ENCODE measurements around the gene ARSJ. TPM values are rescaled to one million over a fixed set of nuclear protein-coding genes. Genes with fewer than 3 reads are reported as not detected.

Gene ARSJ
- total RNA-seq, 1 experiment from 2014 or later = 50.7 TPM

DNA sequence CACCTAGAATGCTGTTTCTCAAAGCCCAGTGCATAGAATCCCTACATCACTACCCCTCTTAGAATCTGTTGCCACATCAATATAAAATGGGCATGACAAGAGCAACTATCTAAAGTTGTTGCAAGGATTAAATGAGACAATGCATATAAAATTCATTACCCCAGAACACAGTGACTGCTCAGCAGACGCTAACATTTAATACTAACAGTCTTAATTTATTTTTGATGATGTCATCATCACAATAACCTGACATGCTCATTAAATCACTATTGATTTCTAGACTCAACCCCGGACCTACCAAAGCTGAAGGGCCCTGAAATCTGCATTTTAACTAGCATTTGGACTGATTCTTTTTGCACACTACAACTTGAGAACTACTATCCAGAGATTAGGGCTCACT lies 3.9 kb downstream of the ARSJ start:
- Mint-ChIP-seq H3K9me3 (ENCODE audit: unreplicated experiment) (peaks cover 13% of the 10 kb centered on the region), H3K36me3 (ENCODE audit: insufficient read depth, unreplicated experiment) (peaks cover 17% of the 10 kb centered on the region), H3K4me1 (ENCODE audit: insufficient read depth, unreplicated experiment) (peaks cover 17% of the 10 kb centered on the region), H3K4me3 (ENCODE audit: unreplicated experiment) (peak overlapping the region; percentile 94), H3K27me3 (ENCODE audit: insufficient read depth, unreplicated experiment) (no peaks in the 10 kb centered on the region), H3K27ac (ENCODE audit: low read depth, unreplicated experiment) (peak overlapping the region; percentile 95)
- ChIA-PET CTCF (interaction anchor here (0.7 kb wide), 1 partner anchor 217 kb away, joined by 3 read pairs; no protein-coding TSS in a partner anchor), POLR2A (interaction anchor here (1.1 to 6.1 kb wide), 5 partner anchors 10 to 216 kb away, joined by 4 to 125 read pairs (median 29); no protein-coding TSS in a partner anchor)
- intact Hi-C loops (cut with micrococcal nuclease) = loop anchor here (5.0 kb wide), 4 partner anchors 82 to 583 kb away; no protein-coding TSS in a partner anchor
- BruUV-seq (replicated peaks) = no TSS peak
- DNase-seq (ENCODE audit: unreplicated experiment) = no peak
- TF ChIP-seq, protein P1, sequence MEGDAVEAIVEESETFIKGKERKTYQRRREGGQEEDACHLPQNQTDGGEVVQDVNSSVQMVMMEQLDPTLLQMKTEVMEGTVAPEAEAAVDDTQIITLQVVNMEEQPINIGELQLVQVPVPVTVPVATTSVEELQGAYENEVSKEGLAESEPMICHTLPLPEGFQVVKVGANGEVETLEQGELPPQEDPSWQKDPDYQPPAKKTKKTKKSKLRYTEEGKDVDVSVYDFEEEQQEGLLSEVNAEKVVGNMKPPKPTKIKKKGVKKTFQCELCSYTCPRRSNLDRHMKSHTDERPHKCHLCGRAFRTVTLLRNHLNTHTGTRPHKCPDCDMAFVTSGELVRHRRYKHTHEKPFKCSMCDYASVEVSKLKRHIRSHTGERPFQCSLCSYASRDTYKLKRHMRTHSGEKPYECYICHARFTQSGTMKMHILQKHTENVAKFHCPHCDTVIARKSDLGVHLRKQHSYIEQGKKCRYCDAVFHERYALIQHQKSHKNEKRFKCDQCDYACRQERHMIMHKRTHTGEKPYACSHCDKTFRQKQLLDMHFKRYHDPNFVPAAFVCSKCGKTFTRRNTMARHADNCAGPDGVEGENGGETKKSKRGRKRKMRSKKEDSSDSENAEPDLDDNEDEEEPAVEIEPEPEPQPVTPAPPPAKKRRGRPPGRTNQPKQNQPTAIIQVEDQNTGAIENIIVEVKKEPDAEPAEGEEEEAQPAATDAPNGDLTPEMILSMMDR (IDR thresholded peaks at IDR 0.05; ENCODE audit: unreplicated experiment) = no peak

DNA sequence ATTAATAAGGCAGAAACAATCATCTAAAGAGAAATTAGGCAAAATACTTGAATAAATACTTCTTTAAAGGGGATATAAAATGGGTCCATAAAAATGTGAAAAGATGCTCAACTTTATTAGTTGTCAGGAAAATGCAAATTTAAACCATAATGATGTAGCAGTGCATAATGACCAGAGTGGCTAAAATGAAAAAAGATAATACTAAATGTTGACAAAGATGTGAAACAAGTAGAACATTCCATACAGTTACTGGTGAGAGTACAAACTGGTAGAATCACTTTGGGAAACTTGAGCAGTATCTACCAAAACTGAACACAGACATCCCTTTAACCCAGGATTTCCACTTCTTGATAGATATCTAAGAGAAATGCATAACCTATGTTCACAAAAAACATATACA lies 5.0 kb downstream of the ARSJ start:
- BruUV-seq (replicated peaks) = no TSS peak
- intact Hi-C loops (cut with micrococcal nuclease) = no loop called here

DNA sequence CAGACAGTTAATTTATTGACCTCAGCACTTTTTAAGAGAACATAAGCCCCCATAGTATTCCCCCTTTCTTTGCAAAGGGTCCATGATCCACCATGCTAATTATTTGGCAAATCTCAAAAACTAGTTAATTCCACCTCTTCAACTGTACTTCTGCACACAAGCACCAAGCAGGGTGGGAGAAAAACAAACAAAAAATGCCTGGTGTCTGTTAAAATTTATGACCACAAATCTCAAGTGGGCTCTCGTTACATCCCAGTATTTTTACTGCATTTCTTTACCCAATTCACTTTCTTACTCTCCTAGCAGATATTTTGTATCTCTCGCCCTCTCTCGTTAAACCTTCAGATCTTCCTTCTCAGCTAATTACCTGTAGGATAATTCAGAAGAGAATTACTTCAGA lies 6.1 kb downstream of the ARSJ start:
- Mint-ChIP-seq H3K27ac (ENCODE audit: low read depth, unreplicated experiment) (peak overlapping the region; percentile 55), H3K36me3 (ENCODE audit: insufficient read depth, unreplicated experiment) (peaks cover 20% of the 10 kb centered on the region), H3K4me1 (ENCODE audit: insufficient read depth, unreplicated experiment) (peaks cover 24% of the 10 kb centered on the region)

More for the DNA sequence above, 5.0 kb downstream of the ARSJ start:
- H3K4me1 Mint-ChIP-seq (ENCODE audit: insufficient read depth, unreplicated experiment) = peaks cover 22% of the 10 kb centered on the region
- no peaks in the 10 kb centered on the region for H3K27me3 Mint-ChIP-seq (ENCODE audit: insufficient read depth, unreplicated experiment)
- TF ChIP-seq, protein P1 (IDR thresholded peaks at IDR 0.05; ENCODE audit: unreplicated experiment) = no peak
- peak overlapping the region; percentile 55 for H3K27ac Mint-ChIP-seq (ENCODE audit: low read depth, unreplicated experiment)
- no peak for DNase-seq (ENCODE audit: unreplicated experiment)
- H3K4me3 Mint-ChIP-seq (ENCODE audit: unreplicated experiment) = peak overlapping the region; percentile 94
- ChIA-PET CTCF (no interaction called here), POLR2A (no interaction called here)
- H3K9me3 Mint-ChIP-seq (ENCODE audit: unreplicated experiment) = peaks cover 13% of the 10 kb centered on the region
- H3K36me3 Mint-ChIP-seq (ENCODE audit: insufficient read depth, unreplicated experiment) = peaks cover 17% of the 10 kb centered on the region

DNA sequence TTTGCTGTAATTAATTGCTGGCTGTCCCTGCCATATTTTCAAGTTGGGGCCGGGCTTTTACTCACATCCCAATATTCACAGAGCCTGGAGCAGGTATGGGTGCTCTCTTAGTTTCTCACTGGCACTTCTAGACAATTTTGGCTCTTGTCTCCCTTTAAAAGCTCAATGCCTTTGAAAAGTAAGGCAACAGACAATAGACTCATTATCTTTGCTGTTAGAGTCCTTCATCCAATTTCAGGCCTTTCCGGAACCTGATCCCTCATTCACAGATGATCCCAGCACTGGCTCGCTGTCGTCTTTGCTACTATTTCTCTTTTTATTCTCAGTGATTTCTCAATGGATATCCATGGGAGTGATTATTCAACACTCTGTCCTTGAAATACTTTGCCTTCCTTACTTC lies 6.7 kb downstream of the ARSJ start:
- Mint-ChIP-seq H3K9me3 (ENCODE audit: unreplicated experiment) (peaks cover 20% of the 10 kb centered on the region), H3K27ac (ENCODE audit: low read depth, unreplicated experiment) (no peak overlapping the region), H3K27me3 (ENCODE audit: insufficient read depth, unreplicated experiment) (no peaks in the 10 kb centered on the region), H3K36me3 (ENCODE audit: insufficient read depth, unreplicated experiment) (peaks cover 24% of the 10 kb centered on the region), H3K4me3 (ENCODE audit: unreplicated experiment) (no peak overlapping the region), H3K4me1 (ENCODE audit: insufficient read depth, unreplicated experiment) (peaks cover 28% of the 10 kb centered on the region)
- BruUV-seq (replicated peaks) = no TSS peak
- TF ChIP-seq, protein P1 (IDR thresholded peaks at IDR 0.05; ENCODE audit: unreplicated experiment) = no peak
- ChIA-PET CTCF (interaction anchor here (0.7 to 1.6 kb wide), 2 partner anchors 413 to 425 kb away, joined by 3 read pairs; no protein-coding TSS in a partner anchor), POLR2A (interaction anchor here (0.7 to 5.7 kb wide), 3 partner anchors 14 to 311 kb away, joined by 3 to 43 read pairs (median 4); no protein-coding TSS in a partner anchor)
- intact Hi-C loops (cut with micrococcal nuclease) = no loop called here
- DNase-seq (ENCODE audit: unreplicated experiment) = no peak

More for the DNA sequence above, 6.1 kb downstream of the ARSJ start:
- BruUV-seq (replicated peaks) = no TSS peak
- TF ChIP-seq, protein P1 (IDR thresholded peaks at IDR 0.05; ENCODE audit: unreplicated experiment) = no peak
- H3K9me3 Mint-ChIP-seq (ENCODE audit: unreplicated experiment) = peaks cover 16% of the 10 kb centered on the region
- intact Hi-C loops (cut with micrococcal nuclease) = no loop called here
- no peak for DNase-seq (ENCODE audit: unreplicated experiment)
- CTCF ChIA-PET = interaction anchor here (0.7 kb wide), 1 partner anchor 412 kb away, joined by 3 read pairs; no protein-coding TSS in a partner anchor
- POLR2A ChIA-PET = interaction anchor here (0.9 to 5.7 kb wide), 2 partner anchors 14 to 17 kb away, joined by 4 to 43 read pairs; no protein-coding TSS in a partner anchor
- H3K27me3 Mint-ChIP-seq (ENCODE audit: insufficient read depth, unreplicated experiment) = no peaks in the 10 kb centered on the region
- no peak overlapping the region for H3K4me3 Mint-ChIP-seq (ENCODE audit: unreplicated experiment)
